ENCODE results near the gene ITK. TPM values are rescaled to one million over a fixed set of nuclear protein-coding genes. Genes with fewer than 3 reads are reported as not detected.

ITK gene
- total RNA-seq, 2 experiments from 2014 or later, result 208 to 249 TPM

DNA sequence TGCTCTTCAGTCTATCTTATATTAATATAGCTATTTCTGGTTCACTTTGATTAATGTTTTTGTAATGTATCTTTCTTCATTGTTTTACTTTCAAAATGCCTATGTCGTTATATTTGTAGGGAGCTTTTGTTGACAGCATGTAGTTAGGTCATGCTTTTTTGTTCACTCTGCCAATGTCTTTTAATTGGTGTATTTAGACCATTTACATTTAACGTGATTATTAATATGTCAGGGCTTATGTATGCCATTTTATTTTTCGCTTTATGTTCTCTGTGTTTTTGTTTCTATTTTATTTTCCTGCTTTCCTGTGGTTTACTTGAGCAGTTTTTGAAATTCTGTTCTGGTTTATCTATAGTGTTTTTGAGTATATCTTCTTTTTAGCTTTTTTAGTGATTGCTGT, 25.3 kb upstream of the ITK start:
- CTCF ChIA-PET, result interaction anchor here (0.6 to 2.0 kb wide), 14 partner anchors 10 to 432 kb away, joined by 3 to 6 read pairs (median 3); partner anchors contain the start of genes ITK and MED7
- no peak for ATAC-seq

DNA sequence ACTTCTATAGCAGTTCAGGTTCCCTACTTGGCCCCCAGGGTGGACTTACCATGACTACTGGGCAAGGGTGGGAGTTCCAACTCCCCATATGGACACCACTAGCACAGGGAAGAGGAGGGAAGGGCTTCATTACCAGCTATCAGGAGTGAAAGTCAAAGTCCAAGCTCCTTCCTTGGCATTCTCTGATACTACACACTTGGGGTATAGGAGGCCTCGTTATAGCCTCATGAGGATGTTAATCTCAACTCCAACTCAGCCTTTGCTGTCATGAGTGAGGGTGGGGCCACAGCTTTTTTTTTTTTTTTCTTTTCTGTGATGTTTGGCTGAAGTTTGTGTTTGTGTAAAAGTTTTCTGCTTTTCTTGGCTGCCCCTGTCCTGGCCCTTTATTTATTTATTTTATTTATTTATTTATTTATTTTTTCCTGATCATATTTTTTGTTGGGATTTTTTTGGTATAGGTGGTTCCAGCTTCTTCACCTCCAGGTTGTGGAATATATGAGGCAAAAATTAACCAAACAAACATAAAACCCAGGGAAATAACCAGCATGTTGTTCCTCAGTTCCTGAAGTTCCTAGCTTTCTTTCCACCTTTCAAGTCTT, 23.2 kb upstream of the ITK start:
- H3K27ac Mint-ChIP-seq, result peak overlapping the region; percentile 66
- H3K4me3 Mint-ChIP-seq, result no peak overlapping the region
- ATAC-seq (no peak), DNase-seq (no peak)
- ChIA-PET POLR2A (interaction anchor here (0.9 kb wide), 1 partner anchor 32 kb away, joined by 4 read pairs; no protein-coding TSS in a partner anchor), CTCF (interaction anchor here (0.7 to 2.2 kb wide), 8 partner anchors 9 to 213 kb away, joined by 3 to 11 read pairs (median 6); partner anchors contain the start of gene ITK)
- peaks cover 80% of the 10 kb centered on the region for H3K4me1 Mint-ChIP-seq
- peaks cover 12% of the 10 kb centered on the region for H3K36me3 Mint-ChIP-seq (ENCODE audit: low read depth)
- peaks cover 3% of the 10 kb centered on the region for H3K9me3 Mint-ChIP-seq (ENCODE audit: low read depth)
- no peaks in the 10 kb centered on the region for H3K27me3 Mint-ChIP-seq
- intact Hi-C loops (cut with DNase I, micrococcal nuclease), result loop anchor here (5.0 to 10.0 kb wide), 3 partner anchors 115 to 575 kb away; partner anchors contain the start of gene THG1L (in 1 of the 2)

More for the DNA sequence above, 25.3 kb upstream of the ITK start:
- no peaks in the 10 kb centered on the region for H3K27me3 Mint-ChIP-seq
- peaks cover 3% of the 10 kb centered on the region for H3K9me3 Mint-ChIP-seq (ENCODE audit: low read depth)
- H3K27ac Mint-ChIP-seq, result peak overlapping the region; percentile 98
- DNase-seq, result no peak
- intact Hi-C loops (cut with DNase I, micrococcal nuclease), result loop anchor here (5.0 to 10.0 kb wide), 3 partner anchors 117 to 577 kb away; partner anchors contain the start of gene THG1L (in 1 of the 2)
- H3K4me3 Mint-ChIP-seq, result peak overlapping the region; percentile 74
- H3K4me1 Mint-ChIP-seq, result peaks cover 85% of the 10 kb centered on the region
- peaks cover 12% of the 10 kb centered on the region for H3K36me3 Mint-ChIP-seq (ENCODE audit: low read depth)
- POLR2A ChIA-PET, result interaction anchor here (0.7 to 2.1 kb wide), 4 partner anchors 12 to 69 kb away, joined by 3 to 7 read pairs (median 5); partner anchors contain the start of gene MED7

GRCh38 chr5:157159209-157159751, 21.4 kb upstream of the ITK start:
- ATAC-seq (peak; percentile 81), DNase-seq (peak; percentile 66)
- H3K27ac Mint-ChIP-seq, result peak overlapping the region; percentile 99
- CTCF ChIA-PET, result interaction anchor here (1.0 to 2.2 kb wide), 3 partner anchors 10 to 31 kb away, joined by 3 to 11 read pairs (median 4); no protein-coding TSS in a partner anchor
- peak overlapping the region; percentile 64 for H3K4me3 Mint-ChIP-seq
- H3K4me1 Mint-ChIP-seq, result peaks cover 71% of the 10 kb centered on the region
- intact Hi-C loops (cut with DNase I, micrococcal nuclease), result loop anchor here (1.0 to 10.0 kb wide), 6 partner anchors 13 to 573 kb away; partner anchors contain the start of gene THG1L (in 1 of the 2)
- H3K36me3 Mint-ChIP-seq (ENCODE audit: low read depth), result peaks cover 12% of the 10 kb centered on the region
- POLR2A ChIA-PET, result no interaction called here
- peaks cover 3% of the 10 kb centered on the region for H3K9me3 Mint-ChIP-seq (ENCODE audit: low read depth)
- no peaks in the 10 kb centered on the region for H3K27me3 Mint-ChIP-seq

DNA sequence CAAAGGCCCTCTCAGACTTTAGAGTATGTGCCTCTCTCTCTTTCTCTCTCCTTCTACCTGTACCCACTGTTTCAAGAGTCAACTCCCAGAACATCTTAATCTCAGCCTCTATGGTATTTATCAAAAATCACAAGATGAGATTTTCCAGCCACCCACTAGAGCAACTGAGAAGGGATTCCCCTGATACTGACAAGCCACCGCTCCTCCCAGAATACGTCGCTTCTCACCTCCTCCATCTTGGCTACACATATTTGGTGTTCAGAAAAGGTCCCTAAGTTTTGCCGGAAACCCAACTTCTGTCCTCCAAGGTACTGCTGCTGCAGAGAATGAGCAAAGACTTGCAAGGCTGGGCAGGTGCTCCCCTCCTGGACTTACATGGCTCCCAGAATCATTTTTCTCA, 20.6 kb upstream of the ITK start:
- intact Hi-C loops (cut with DNase I, micrococcal nuclease), result loop anchor here in 1 of 2 experiments (1.0 kb wide), 1 partner anchor 20 kb away; the partner anchor contains the start of gene ITK
- peak; percentile 68 for DNase-seq
- Mint-ChIP-seq H3K27ac (peak overlapping the region; percentile 99), H3K9me3 (ENCODE audit: low read depth) (peaks cover 3% of the 10 kb centered on the region), H3K4me3 (peak overlapping the region; percentile 64), H3K36me3 (ENCODE audit: low read depth) (peaks cover 12% of the 10 kb centered on the region), H3K27me3 (no peaks in the 10 kb centered on the region), H3K4me1 (peaks cover 67% of the 10 kb centered on the region)
- peak; percentile 58 for ATAC-seq
- ChIA-PET CTCF (interaction anchor here (1.0 kb wide), 2 partner anchors 13 to 30 kb away, joined by 3 to 4 read pairs; no protein-coding TSS in a partner anchor), POLR2A (no interaction called here)

DNA sequence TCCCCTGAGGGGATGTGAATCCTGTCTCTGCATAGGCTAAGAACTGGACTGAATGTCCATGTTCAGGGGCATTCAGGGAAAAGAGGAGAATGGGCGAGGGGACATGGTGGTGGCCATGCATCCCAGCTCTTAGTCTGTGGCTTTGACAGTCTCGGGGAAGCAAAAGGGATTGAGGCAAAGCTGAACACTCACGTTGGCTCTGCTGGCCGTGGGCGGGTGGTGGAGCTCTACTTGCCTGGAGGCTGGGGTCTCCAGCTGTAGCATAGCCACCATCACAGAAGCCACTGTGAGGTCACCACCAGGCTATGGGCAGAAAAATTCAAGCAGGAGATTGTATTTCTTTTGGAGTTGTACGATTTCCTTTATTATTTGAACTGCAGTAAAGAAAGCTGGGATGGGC, 18.6 kb upstream of the ITK start:
- no peak for ATAC-seq
- H3K4me3 Mint-ChIP-seq, result no peak overlapping the region
- POLR2A ChIA-PET, result no interaction called here
- no peaks in the 10 kb centered on the region for H3K9me3 Mint-ChIP-seq (ENCODE audit: low read depth)
- peaks cover 5% of the 10 kb centered on the region for H3K36me3 Mint-ChIP-seq (ENCODE audit: low read depth)
- intact Hi-C loops (cut with DNase I, micrococcal nuclease), result no loop called here
- no peak for DNase-seq
- no peaks in the 10 kb centered on the region for H3K27me3 Mint-ChIP-seq
- CTCF ChIA-PET, result interaction anchor here (0.5 to 2.7 kb wide), 6 partner anchors 8 to 125 kb away, joined by 3 to 13 read pairs (median 4); no protein-coding TSS in a partner anchor
- no peak overlapping the region for H3K27ac Mint-ChIP-seq
- peaks cover 68% of the 10 kb centered on the region for H3K4me1 Mint-ChIP-seq

DNA sequence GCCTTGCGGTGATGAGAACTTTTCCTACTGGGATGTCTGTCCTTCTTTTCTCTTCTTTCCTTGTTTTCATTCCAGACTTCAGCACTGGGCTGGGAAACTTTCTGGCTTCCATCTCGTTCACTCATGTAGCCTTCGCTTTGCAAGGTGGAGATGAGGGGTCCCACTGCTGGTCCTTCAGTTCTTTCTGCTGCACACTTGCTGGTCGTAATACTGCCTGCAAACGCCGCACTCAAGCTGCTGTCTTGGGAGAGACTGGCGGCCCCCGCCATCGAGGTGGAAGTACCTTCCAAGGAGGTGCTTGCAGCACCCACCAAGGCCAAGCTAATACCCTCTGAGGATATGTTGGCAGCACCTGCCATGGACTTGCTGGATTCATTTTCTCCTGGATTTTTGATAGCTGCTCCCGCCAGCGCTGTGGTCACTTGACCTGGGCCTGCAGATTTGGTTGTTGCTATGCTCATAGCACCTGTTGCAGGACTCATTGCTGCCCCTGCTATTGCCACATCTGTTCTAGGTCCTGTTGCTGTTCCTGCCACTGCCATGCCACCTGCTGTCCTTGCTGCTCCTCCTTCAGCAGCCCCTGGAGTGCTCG, 17.6 kb upstream of the ITK start:
- ATAC-seq (no peak), DNase-seq (no peak)
- POLR2A ChIA-PET, result no interaction called here
- H3K4me1 Mint-ChIP-seq, result peaks cover 69% of the 10 kb centered on the region
- H3K36me3 Mint-ChIP-seq (ENCODE audit: low read depth), result peaks cover 5% of the 10 kb centered on the region
- CTCF ChIA-PET, result interaction anchor here (0.7 to 2.7 kb wide), 4 partner anchors 9 to 124 kb away, joined by 4 to 13 read pairs (median 5); no protein-coding TSS in a partner anchor
- intact Hi-C loops (cut with DNase I, micrococcal nuclease), result no loop called here
- H3K4me3 Mint-ChIP-seq, result no peak overlapping the region
- H3K27me3 Mint-ChIP-seq, result no peaks in the 10 kb centered on the region
- peak overlapping the region; percentile 34 for H3K27ac Mint-ChIP-seq
- no peaks in the 10 kb centered on the region for H3K9me3 Mint-ChIP-seq (ENCODE audit: low read depth)

- Mint-ChIP-seq H3K36me3 (ENCODE audit: low read depth) (peaks cover 4% of the 10 kb centered on the region), H3K9me3 (ENCODE audit: low read depth) (peaks cover under 1% of the 10 kb centered on the region), H3K4me1 (peaks cover 70% of the 10 kb centered on the region), H3K4me3 (no peak overlapping the region), H3K27ac (peak overlapping the region; percentile 27), H3K27me3 (no peaks in the 10 kb centered on the region)
- ChIA-PET CTCF (interaction anchor here (0.8 to 1.2 kb wide), 4 partner anchors 11 to 44 kb away, joined by 3 read pairs; no protein-coding TSS in a partner anchor), POLR2A (interaction anchor here (0.7 kb wide), 1 partner anchor 22 kb away, joined by 4 read pairs; the partner anchor contains the start of gene MED7)
- intact Hi-C loops (cut with DNase I, micrococcal nuclease), result no loop called here
- ATAC-seq, result peak; percentile 39
- DNase-seq, result no peak
Measured at GRCh38 chr5:157164521-157164920, 16.1 kb upstream of the ITK start.

DNA sequence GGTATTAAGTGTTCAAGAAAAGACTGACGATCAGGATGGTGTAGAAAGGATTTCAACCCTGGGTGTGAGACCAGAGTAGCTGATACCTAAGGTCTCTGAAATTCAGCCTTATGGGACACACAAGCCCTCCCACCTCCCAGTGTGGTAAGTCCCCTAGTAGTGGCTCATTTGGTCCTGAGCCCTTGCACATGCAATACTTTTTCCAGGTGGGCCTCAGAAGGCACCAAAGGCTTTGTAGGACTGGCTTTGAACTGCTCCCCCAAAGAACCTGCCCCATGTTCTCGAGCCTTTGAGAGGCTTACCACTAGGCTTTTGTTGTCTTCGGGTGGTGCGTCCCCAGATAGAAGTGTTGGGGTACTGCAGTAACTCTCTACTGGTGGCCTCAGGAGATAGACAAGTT, 15.4 kb upstream of the ITK start:
- Mint-ChIP-seq H3K4me1 (peaks cover 66% of the 10 kb centered on the region), H3K4me3 (no peak overlapping the region), H3K36me3 (ENCODE audit: low read depth) (peaks cover 10% of the 10 kb centered on the region), H3K9me3 (ENCODE audit: low read depth) (peaks cover 3% of the 10 kb centered on the region), H3K27ac (no peak overlapping the region), H3K27me3 (no peaks in the 10 kb centered on the region)
- POLR2A ChIA-PET, result interaction anchor here (0.7 kb wide), 1 partner anchor 23 kb away, joined by 4 read pairs; the partner anchor contains the start of gene MED7
- no peak for ATAC-seq
- CTCF ChIA-PET, result interaction anchor here (0.6 to 1.1 kb wide), 4 partner anchors 9 to 43 kb away, joined by 3 read pairs; no protein-coding TSS in a partner anchor
- no peak for DNase-seq
- intact Hi-C loops (cut with DNase I, micrococcal nuclease), result no loop called here

GRCh38 chr5:157165668-157166067, 15.0 kb upstream of the ITK start:
- no peaks in the 10 kb centered on the region for H3K27me3 Mint-ChIP-seq
- intact Hi-C loops (cut with DNase I, micrococcal nuclease), result no loop called here
- DNase-seq (no peak), ATAC-seq (no peak)
- POLR2A ChIA-PET, result no interaction called here
- H3K4me1 Mint-ChIP-seq, result peaks cover 67% of the 10 kb centered on the region
- H3K36me3 Mint-ChIP-seq (ENCODE audit: low read depth), result peaks cover 14% of the 10 kb centered on the region
- CTCF ChIA-PET, result interaction anchor here (0.5 to 1.1 kb wide), 4 partner anchors 10 to 21 kb away, joined by 3 read pairs; no protein-coding TSS in a partner anchor
- peak overlapping the region; percentile 88 for H3K27ac Mint-ChIP-seq
- H3K9me3 Mint-ChIP-seq (ENCODE audit: low read depth), result peaks cover 3% of the 10 kb centered on the region
- H3K4me3 Mint-ChIP-seq, result no peak overlapping the region

DNA sequence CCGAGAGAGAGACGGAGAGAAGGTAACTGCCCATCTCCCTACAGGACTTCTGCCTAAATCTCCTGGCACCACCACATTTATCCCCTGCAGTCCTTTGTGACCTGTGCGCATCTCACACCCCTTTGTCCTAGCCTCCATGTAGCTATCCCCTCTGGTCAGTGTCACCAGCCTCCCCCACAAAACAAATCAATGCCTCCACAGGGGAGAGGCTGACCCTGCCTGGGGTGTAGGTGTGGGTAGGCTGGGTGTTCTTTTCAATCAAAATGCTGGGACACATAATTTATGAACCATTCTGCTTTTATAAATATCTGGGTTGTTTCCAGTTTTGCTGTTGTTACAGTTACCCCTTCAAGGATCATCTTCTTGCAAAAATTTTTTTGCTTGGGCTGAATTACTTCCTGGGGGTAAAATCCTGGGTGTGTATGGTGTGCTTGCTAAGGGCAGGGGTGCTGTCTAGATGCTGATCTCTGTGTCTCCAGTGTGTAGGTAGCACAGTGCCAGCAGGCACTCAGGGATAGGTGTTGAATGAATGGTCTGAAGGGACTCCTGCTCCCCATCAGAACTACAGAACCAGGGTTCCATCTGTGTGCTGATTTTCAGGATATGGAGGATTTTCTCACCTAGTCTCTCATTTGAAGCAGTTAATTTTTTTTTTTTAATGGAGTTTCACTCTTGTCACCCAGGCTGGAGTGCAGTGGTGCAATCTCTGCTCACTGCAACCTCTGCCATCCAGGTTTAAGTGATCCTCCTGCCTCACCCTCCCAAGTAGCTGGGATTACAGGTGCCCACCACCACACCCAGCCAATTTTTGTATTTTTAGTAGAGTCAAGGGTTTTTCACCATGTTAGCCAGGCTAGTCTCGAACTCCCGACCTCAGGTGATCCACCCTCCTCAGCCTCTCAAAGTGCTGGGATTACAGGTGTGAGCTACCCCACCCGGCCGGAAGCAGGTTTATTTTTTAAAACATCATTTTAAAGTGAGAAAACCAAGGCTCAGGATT, 14.1 kb upstream of the ITK start, which contains the start of gene GARIN3:
TSS of gene GARIN3 (minus strand) at position 51 of the 1,000 bp plus-strand sequence. CDS start 96 bp downstream, outside the sequence.
- peaks cover 70% of the 10 kb centered on the region for H3K4me1 Mint-ChIP-seq
- peaks cover 22% of the 10 kb centered on the region for H3K36me3 Mint-ChIP-seq (ENCODE audit: low read depth)
- DNase-seq, result no peak
- peaks cover 10% of the 10 kb centered on the region for H3K9me3 Mint-ChIP-seq (ENCODE audit: low read depth)
- CTCF ChIA-PET, result interaction anchor here (0.5 to 3.2 kb wide), 14 partner anchors 10 to 101 kb away, joined by 3 to 24 read pairs (median 4); partner anchors contain the start of genes ITK and MED7
- POLR2A ChIA-PET, result interaction anchor here (0.5 to 2.1 kb wide), 12 partner anchors 9 to 86 kb away, joined by 3 to 10 read pairs (median 4); partner anchors contain the start of genes ITK and MED7
- H3K4me3 Mint-ChIP-seq, result peak within 1 kb of the TSS; percentile 47
- ATAC-seq, result no peak
- H3K27ac Mint-ChIP-seq, result peak within 1 kb of the TSS; percentile 88
- intact Hi-C loops (cut with DNase I, micrococcal nuclease), result loop anchor here in 1 of 2 experiments (1.0 kb wide), 1 partner anchor 185 kb away; no protein-coding TSS in a partner anchor
- H3K27me3 Mint-ChIP-seq, result no peaks in the 10 kb centered on the region

Data from activated CD4-positive, alpha-beta T cell treated with anti-CD3 and anti-CD28 coated beads for 36 hours (primary cell).